Activated naive CD8-positive, alpha-beta T cell (primary cell): ENCODE data around the gene TRAPPC13.
"Not testable (repeated sequence)": the region's sequence is repeated elsewhere in the genome, so short reads cannot be mapped to it uniquely, and the experiment has no call there.

Experiments used
- H3K27ac Mint-ChIP-seq: one replicate; pipeline ENCODE4 v1.8.0; 2021; ENCODE audit warnings: mixed read lengths
- H3K27me3 Mint-ChIP-seq: one replicate; pipeline ENCODE4 v1.8.0; 2021; ENCODE audit warnings: mixed read lengths
- H3K36me3 Mint-ChIP-seq: one replicate; pipeline ENCODE4 v1.8.0; 2021; ENCODE audit warnings: mixed read lengths
- H3K4me1 Mint-ChIP-seq: one replicate; pipeline ENCODE4 v1.8.0; 2021; ENCODE audit warnings: low read depth, mixed read lengths
- H3K4me3 Mint-ChIP-seq: one replicate; pipeline ENCODE4 v1.8.0; 2021; ENCODE audit warnings: mild to moderate bottlenecking, mixed read lengths
- H3K9me3 Mint-ChIP-seq: one replicate; pipeline ENCODE4 v1.8.0; 2021; ENCODE audit warnings: low read depth, mixed read lengths

TRAPPC13 gene

GRCh38 chr5:65624571-65625555 lies at the start of gene TRAPPC13, which contains the start of gene SHLD3:
TSS of gene TRAPPC13 (plus strand) at chr5:65625027. CDS start at chr5:65625061, 34 bp downstream.
TSS of gene SHLD3 (plus strand) at chr5:65625027. CDS start at chr5:65629588, 4,561 bp downstream.
- H3K27me3 Mint-ChIP-seq, result no peaks in the 10 kb centered on the region
- peaks cover 9% of the 10 kb centered on the region for H3K36me3 Mint-ChIP-seq
- peaks cover 54% of the 10 kb centered on the region for H3K4me1 Mint-ChIP-seq
- H3K4me3 Mint-ChIP-seq, result peak within 1 kb of the TSS; percentile 99
- no peaks in the 10 kb centered on the region for H3K9me3 Mint-ChIP-seq
- peak within 1 kb of the TSS; percentile 100 for H3K27ac Mint-ChIP-seq

- H3K4me1 Mint-ChIP-seq, result peaks cover 35% of the 10 kb centered on the region
Measured at GRCh38 chr5:65577141-65577540, 47.7 kb upstream of the TRAPPC13 start.

GRCh38 chr5:65588694-65589093 lies 36.1 kb upstream of the TRAPPC13 start:
- Mint-ChIP-seq H3K9me3 (no peaks in the 10 kb centered on the region), H3K27ac (no peak overlapping the region), H3K4me3 (no peak overlapping the region), H3K27me3 (no peaks in the 10 kb centered on the region), H3K4me1 (no peaks in the 10 kb centered on the region), H3K36me3 (peaks cover 2% of the 10 kb centered on the region)

More at GRCh38 chr5:65577141-65577540, 47.7 kb upstream of the TRAPPC13 start:
- H3K4me3 Mint-ChIP-seq, result no peak overlapping the region
- no peaks in the 10 kb centered on the region for H3K9me3 Mint-ChIP-seq
- peak overlapping the region; percentile 37 for H3K27ac Mint-ChIP-seq
- peaks cover 16% of the 10 kb centered on the region for H3K36me3 Mint-ChIP-seq
- H3K27me3 Mint-ChIP-seq, result no peaks in the 10 kb centered on the region

- not testable (repeated sequence) for H3K4me1 Mint-ChIP-seq, H3K27me3 Mint-ChIP-seq, H3K4me3 Mint-ChIP-seq, H3K27ac Mint-ChIP-seq, H3K9me3 Mint-ChIP-seq
- peaks cover 25% of the 10 kb centered on the region for H3K36me3 Mint-ChIP-seq
Measured at GRCh38 chr5:65601761-65602160, 23.1 kb upstream of the TRAPPC13 start.

GRCh38 chr5:65611524-65611923 lies 13.3 kb upstream of the TRAPPC13 start:
- Mint-ChIP-seq H3K4me1 (peaks cover 15% of the 10 kb centered on the region), H3K27ac (no peak overlapping the region), H3K36me3 (peaks cover 15% of the 10 kb centered on the region), H3K4me3 (no peak overlapping the region), H3K9me3 (no peaks in the 10 kb centered on the region), H3K27me3 (no peaks in the 10 kb centered on the region)

GRCh38 chr5:65612298-65612907 lies 12.4 kb upstream of the TRAPPC13 start:
- peaks cover 15% of the 10 kb centered on the region for H3K4me1 Mint-ChIP-seq

GRCh38 chr5:65620021-65620420 lies 4.8 kb upstream of the TRAPPC13 start:
- Mint-ChIP-seq H3K36me3 (peaks cover 2% of the 10 kb centered on the region), H3K9me3 (no peaks in the 10 kb centered on the region), H3K4me1 (peaks cover 49% of the 10 kb centered on the region), H3K27ac (no peak overlapping the region), H3K4me3 (no peak overlapping the region), H3K27me3 (no peaks in the 10 kb centered on the region)

More at GRCh38 chr5:65612298-65612907, 12.4 kb upstream of the TRAPPC13 start:
- Mint-ChIP-seq H3K36me3 (peaks cover 14% of the 10 kb centered on the region), H3K27ac (no peak overlapping the region), H3K4me3 (no peak overlapping the region), H3K27me3 (no peaks in the 10 kb centered on the region), H3K9me3 (no peaks in the 10 kb centered on the region)

GRCh38 chr5:65621961-65622360 lies 2.9 kb upstream of the TRAPPC13 start:
- Mint-ChIP-seq H3K4me3 (peak overlapping the region; percentile 99), H3K4me1 (peaks cover 53% of the 10 kb centered on the region)
- not testable (repeated sequence) for H3K27ac Mint-ChIP-seq, H3K27me3 Mint-ChIP-seq, H3K36me3 Mint-ChIP-seq, H3K9me3 Mint-ChIP-seq

- peaks cover 58% of the 10 kb centered on the region for H3K4me1 Mint-ChIP-seq
- peak overlapping the region; percentile 99 for H3K4me3 Mint-ChIP-seq
- no peaks in the 10 kb centered on the region for H3K27me3 Mint-ChIP-seq
- peaks cover 5% of the 10 kb centered on the region for H3K36me3 Mint-ChIP-seq
- H3K27ac Mint-ChIP-seq, result peak overlapping the region; percentile 100
- no peaks in the 10 kb centered on the region for H3K9me3 Mint-ChIP-seq
Measured at GRCh38 chr5:65623482-65623881, 1.3 kb upstream of the TRAPPC13 start.

- Mint-ChIP-seq H3K4me3 (peak within 1 kb of the TSS; percentile 99), H3K9me3 (no peaks in the 10 kb centered on the region), H3K27ac (peak within 1 kb of the TSS; percentile 100), H3K36me3 (peaks cover 5% of the 10 kb centered on the region), H3K4me1 (peaks cover 53% of the 10 kb centered on the region), H3K27me3 (no peaks in the 10 kb centered on the region)
Measured at GRCh38 chr5:65624025-65624570, 729 bp upstream of the TRAPPC13 start, which contains the start of gene TRIM23. TSS of gene TRIM23 (minus strand) at chr5:65624333. CDS start at chr5:65624274, 59 bp downstream.

GRCh38 chr5:65625743-65626142 lies 916 bp downstream of the TRAPPC13 start:
- Mint-ChIP-seq H3K27me3 (no peaks in the 10 kb centered on the region), H3K4me1 (peaks cover 51% of the 10 kb centered on the region)

GRCh38 chr5:65630981-65631380 lies 6.2 kb downstream of the TRAPPC13 start:
- H3K36me3 Mint-ChIP-seq, result peaks cover 8% of the 10 kb centered on the region
- no peaks in the 10 kb centered on the region for H3K27me3 Mint-ChIP-seq
- H3K4me3 Mint-ChIP-seq, result no peak overlapping the region
- no peak overlapping the region for H3K27ac Mint-ChIP-seq
- H3K9me3 Mint-ChIP-seq, result no peaks in the 10 kb centered on the region
- peaks cover 28% of the 10 kb centered on the region for H3K4me1 Mint-ChIP-seq

More at GRCh38 chr5:65625743-65626142, 916 bp downstream of the TRAPPC13 start:
- peak overlapping the region; percentile 100 for H3K27ac Mint-ChIP-seq
- peaks cover 10% of the 10 kb centered on the region for H3K36me3 Mint-ChIP-seq
- peak overlapping the region; percentile 99 for H3K4me3 Mint-ChIP-seq
- H3K9me3 Mint-ChIP-seq, result no peaks in the 10 kb centered on the region

- Mint-ChIP-seq H3K4me3 (no peak overlapping the region), H3K36me3 (peaks cover 10% of the 10 kb centered on the region), H3K27ac (no peak overlapping the region), H3K27me3 (no peaks in the 10 kb centered on the region), H3K4me1 (no peaks in the 10 kb centered on the region), H3K9me3 (no peaks in the 10 kb centered on the region)
Measured at GRCh38 chr5:65640240-65640639, 15.4 kb downstream of the TRAPPC13 start.

GRCh38 chr5:65646938-65647337 lies 22.1 kb downstream of the TRAPPC13 start:
- Mint-ChIP-seq H3K4me3 (no peak overlapping the region), H3K27me3 (no peaks in the 10 kb centered on the region), H3K27ac (no peak overlapping the region), H3K4me1 (peaks cover 1% of the 10 kb centered on the region), H3K36me3 (peaks cover 6% of the 10 kb centered on the region), H3K9me3 (no peaks in the 10 kb centered on the region)

- H3K36me3 Mint-ChIP-seq, result peaks cover 6% of the 10 kb centered on the region
- no peaks in the 10 kb centered on the region for H3K9me3 Mint-ChIP-seq
- peaks cover 1% of the 10 kb centered on the region for H3K4me1 Mint-ChIP-seq
Measured at GRCh38 chr5:65647941-65648340, 23.1 kb downstream of the TRAPPC13 start.

More at GRCh38 chr5:65647941-65648340, 23.1 kb downstream of the TRAPPC13 start:
- Mint-ChIP-seq H3K4me3 (no peak overlapping the region), H3K27me3 (no peaks in the 10 kb centered on the region), H3K27ac (no peak overlapping the region)
